HG03045 (cell line): ENCODE results near the gene EIF4A3.
"Not testable (repeated sequence)": the region's sequence is repeated elsewhere in the genome, so short reads cannot be mapped to it uniquely, and the experiment has no call there.

ENCODE experiments used
- ATAC-seq: cut with Tn5 transposase; IDR thresholded peaks from one replicate; pipeline ENCODE4 v1.9.1; 2021; ENCODE audit warnings: mild to moderate bottlenecking, moderate library complexity; ENCODE audit not compliant: unreplicated experiment

Gene EIF4A3

GRCh38 chr17:80101946-80102663 is 44.8 kb downstream of the EIF4A3 start:
- peak; percentile 6 for ATAC-seq

- ATAC-seq, result peak; percentile 62
These were observed 45.6 kb downstream of the EIF4A3 start, which contains the start of gene GAA for GRCh38 chr17:80101011-80101945. GAA (plus strand) TSS chr17:80101581; CDS start chr17:80104587, 3,006 bp downstream.

GRCh38 chr17:80100035-80100323 is 46.9 kb downstream of the EIF4A3 start:
- no peak for ATAC-seq

GRCh38 chr17:80099291-80100034 is 47.5 kb downstream of the EIF4A3 start:
- ATAC-seq, result no peak

DNA sequence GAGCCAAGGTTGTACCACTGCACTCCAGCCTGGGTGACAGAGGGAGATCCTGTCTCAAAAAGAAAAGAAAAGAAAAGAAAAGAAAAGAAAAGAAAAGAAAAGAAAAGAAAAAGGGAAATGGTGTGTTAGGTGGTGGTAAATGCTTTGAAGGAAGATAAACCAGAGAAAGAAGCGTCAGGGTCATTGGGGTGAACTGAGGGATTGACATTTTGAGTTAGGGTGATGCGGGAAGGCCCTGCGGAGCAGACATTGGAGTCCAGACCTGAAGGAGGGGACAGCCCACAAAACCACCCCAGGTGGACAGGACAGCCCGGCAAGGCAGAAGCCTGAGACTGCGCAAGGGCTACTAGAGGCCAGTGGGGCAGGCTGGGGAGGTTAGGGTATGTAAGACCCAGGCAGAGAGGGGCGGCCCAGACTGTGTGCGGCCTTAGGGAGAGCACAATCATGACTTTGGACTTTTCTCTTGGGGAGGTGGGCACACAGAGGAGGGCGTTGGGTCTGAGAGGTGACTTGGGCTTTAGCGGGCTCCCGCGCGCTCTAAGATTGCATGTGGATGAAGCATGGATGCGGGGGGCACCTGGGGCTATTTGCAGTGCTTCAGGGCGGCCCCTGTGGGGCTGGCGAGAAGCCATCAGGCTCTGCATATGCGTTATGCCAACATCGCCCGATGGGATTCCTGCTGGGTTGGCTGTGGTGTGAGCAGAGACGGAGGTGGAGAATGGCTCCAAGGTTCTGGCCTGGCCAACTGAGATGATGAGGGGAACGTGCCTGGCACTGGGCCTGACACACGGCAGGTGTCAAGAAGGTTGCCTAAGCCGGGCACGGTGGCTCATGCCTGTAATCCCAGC is 48.9 kb downstream of the EIF4A3 start:
- no peak for ATAC-seq

- no peak for ATAC-seq
These were observed 49.8 kb downstream of the EIF4A3 start for GRCh38 chr17:80097127-80097621.

DNA sequence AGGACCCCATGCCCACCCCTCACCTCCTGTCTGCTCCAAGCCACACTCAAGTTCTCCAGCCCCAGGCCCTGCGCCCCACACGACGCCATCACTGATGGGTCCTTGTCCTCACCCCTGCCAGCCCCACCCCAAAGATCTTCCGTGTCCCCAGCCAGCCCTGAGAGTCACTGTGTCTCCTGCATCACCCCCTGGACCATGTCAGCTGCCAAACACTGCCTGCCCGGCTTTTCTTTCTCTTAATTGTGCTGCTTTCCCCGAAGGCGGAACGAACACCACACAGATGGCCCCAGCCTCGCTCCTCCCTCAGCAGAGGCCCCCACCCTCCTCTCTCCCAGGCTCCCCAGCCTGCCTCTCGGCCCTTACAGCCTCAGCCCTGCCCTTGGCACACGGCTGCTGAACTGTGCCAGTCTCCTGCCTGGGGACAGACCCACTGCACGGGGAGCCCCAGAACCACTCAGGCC is 50.3 kb downstream of the EIF4A3 start:
- ATAC-seq, result no peak

GRCh38 chr17:80095844-80096475 is 51.0 kb downstream of the EIF4A3 start:
- ATAC-seq, result no peak

DNA sequence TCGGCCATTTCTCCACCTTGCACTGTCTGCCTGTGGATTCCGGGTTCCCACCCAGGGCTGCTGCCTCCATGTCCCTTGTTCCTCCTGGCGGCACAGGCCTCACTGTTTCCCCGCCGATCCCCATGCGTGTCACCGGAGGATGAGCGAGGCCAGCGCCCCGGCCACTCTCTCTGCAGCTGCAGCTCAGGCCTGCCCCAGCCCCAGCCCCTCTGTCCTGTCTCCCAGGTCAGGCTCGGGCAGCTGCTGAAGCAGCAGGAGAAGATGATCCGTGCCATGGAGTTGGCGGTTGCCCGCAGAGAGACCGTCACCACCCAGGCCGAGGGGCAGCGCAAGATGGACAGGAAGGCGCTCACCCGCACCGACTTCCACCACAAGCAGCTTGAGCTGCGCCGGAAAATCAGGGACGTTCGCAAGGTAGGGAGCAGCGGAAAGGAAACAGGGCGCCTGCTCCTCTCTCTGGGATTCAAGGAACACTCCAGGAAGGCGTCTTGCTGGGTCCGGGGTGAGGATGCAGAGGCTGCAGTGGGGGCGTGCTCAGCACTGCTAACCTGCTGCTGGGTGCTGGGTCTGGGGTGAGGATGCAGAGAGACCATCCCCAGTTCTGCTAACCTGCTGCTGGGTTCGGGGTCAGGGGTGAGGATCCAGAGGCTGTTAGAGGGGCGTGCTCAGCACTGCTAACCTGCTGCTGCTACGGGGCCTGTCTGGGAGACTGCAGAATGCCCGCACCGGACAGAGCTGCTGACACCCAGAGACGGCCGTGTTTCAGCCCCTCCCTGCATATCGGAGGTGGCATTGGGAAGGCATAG is 51.7 kb downstream of the EIF4A3 start:
- no peak for ATAC-seq

GRCh38 chr17:80092959-80093358 is 54.0 kb downstream of the EIF4A3 start:
- ATAC-seq, result no peak

DNA sequence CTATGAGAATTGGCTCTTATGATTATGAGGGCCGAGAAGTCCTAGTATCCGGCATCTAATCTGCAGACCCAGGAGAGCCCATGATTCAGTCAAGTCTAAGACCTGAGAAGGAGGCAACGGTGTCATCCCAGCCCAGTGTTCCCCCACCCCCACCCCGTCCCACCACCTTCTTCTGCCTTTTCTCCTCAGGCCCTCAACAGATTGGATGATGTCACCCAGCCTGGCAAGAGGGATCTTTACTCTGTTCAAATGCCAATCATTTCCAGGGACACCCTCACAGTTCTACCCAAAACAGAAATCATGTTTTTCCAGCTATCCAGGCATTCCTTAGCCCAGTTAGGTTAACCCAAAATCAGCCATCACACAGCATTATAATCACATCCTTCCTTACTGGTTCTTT is 55.6 kb downstream of the EIF4A3 start:
- no peak for ATAC-seq

DNA sequence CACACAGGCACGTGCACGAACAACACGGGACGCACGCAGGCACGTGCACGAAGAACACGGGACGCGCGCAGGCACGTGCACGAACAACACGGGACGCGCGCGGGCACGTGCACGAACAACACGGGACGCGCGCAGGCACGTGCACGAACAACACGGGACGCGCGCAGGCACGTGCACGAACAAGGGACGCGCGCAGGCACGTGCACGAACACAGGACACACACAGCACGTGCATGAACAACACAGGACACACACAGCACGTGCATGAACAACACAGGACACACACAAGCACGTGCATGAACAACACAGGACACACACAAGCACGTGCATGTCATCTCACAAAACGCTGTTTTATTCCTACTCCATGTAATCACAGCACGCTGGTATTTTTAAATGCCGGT is 56.8 kb downstream of the EIF4A3 start:
- ATAC-seq, result not testable (repeated sequence)

DNA sequence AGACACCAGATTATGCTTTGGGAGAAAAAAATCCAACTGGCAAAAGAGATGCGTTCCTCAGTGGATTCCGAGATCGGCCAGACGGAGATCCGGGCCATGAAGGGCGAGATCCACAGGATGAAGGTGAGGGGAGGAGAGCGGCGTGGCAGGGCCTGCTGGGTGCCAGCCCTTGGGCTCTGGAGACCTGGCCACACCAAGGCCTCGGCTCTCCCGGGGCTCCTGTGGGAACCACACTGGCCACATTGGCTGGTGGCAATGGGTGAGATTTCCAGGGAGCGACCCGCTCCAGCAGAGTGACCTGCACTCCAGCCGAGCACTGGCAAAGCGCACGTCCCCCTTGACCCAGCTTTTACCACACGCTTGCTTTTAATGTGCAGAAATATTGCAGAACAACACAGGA is 57.2 kb downstream of the EIF4A3 start:
- ATAC-seq, result no peak

GRCh38 chr17:80087346-80088265 is 59.3 kb downstream of the EIF4A3 start:
- ATAC-seq, result no peak

- no peak for ATAC-seq
These were observed 60.3 kb downstream of the EIF4A3 start for GRCh38 chr17:80086616-80087015.

- ATAC-seq, result no peak
These were observed 60.8 kb downstream of the EIF4A3 start for GRCh38 chr17:80086081-80086480.

DNA sequence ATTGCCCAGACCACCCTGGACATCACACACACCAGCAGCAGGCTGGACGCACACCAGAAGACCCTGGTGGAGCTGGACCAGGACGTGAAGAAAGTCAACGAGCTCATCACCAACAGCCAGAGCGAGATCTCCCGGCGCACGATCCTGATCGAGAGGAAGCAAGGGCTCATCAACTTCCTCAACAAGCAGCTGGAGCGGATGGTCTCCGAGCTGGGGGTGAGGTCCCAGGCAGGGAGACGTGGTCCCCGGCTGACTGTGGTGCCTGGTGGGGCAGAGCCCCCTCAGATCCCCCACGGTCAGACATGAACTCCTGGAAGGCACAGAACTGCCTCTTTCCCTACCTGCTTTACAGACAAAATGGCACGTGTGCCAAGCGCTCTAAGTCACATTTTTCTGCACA is 62.2 kb downstream of the EIF4A3 start:
- no peak for ATAC-seq
